GM18505 (cell line): ENCODE measurements around the gene IHH.

ENCODE experiments used
- ATAC-seq: cut with Tn5 transposase; IDR thresholded peaks from one replicate; pipeline ENCODE4 v1.9.1; 2021; ENCODE audit not compliant: unreplicated experiment
- POLR2A ChIP-seq: IDR thresholded peaks from 4 replicates; pipeline ENCODE4 v1.6.1; 2011; ENCODE audit warnings: borderline replicate concordance; ENCODE audit not compliant: insufficient read depth, insufficient read length; ENCODE audit errors: extremely low read depth

IHH gene

DNA sequence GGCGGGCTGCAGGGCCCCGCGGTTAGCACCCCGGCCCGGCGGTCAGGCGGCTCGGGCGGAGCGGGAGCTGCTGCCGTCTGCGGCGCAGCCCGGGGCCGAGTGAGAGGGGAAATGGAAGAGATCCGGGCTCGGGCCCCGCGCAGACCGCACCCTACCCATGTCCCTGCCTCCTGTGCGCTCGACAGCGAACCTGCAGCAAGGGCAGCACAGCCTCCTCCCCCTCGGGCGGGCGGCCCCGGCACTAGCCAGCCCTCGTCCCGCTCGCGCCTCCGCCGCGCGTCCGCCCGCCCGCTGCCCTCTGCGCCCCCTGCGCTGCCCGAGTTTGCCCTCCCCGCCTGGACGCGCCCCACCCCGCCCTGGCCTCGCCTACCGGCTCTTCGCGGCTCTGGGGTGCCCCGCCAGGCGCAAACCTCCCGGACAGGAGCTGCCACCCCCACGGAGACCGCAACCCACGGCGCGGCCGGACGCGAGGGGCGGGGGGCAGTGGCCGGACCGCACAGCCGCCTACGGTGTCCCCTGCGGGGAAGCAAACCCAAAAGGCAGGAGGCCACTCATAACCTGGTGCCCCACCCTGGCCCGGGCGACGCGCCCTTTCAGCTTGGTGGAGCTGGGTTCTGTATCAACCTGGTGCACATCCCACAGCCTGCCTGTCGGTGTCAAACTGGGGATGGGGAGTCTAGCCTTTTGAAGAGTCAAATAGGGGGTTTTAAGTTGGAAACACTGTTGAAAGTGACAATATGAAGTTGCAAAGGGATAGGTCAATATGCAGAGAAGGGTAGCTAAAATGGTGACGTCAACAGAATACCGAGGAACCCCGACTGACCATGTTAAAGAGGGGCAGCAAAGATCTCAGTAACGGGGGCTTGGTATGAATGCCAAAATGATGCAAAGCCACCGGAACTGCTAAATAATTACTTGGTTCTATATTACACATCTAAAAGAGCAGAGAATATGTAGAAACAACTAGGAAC is at the start of gene IHH:
TSS of gene IHH (minus strand) at position 101 of the 971 bp plus-strand sequence. CDS start 454 bp downstream, outside the sequence.
- no peak for ATAC-seq

DNA sequence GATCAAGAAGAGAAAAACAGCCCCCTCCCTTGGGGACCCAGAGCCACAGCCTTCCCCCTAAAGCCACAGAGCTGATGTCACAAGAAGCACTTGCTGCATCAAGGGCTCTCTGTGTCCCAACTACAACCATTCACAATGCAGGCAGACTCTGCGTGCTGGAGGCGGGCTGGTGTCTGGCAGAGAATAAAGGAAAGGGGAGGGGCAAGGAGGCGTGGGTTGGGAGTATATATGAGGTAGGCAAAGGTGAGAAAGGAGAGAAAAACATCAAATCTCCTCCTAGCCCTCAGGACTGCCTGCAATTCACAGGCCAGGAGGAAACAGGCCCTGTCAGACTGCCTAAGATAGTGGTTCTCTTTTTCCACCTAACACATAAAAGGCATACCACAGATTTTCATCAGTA is 48.8 kb upstream of the IHH start:
- no peak for TF ChIP-seq POLR2A
- no peak for ATAC-seq

More for the DNA sequence above, at the start of gene IHH:
- TF ChIP-seq POLR2A = no peak

DNA sequence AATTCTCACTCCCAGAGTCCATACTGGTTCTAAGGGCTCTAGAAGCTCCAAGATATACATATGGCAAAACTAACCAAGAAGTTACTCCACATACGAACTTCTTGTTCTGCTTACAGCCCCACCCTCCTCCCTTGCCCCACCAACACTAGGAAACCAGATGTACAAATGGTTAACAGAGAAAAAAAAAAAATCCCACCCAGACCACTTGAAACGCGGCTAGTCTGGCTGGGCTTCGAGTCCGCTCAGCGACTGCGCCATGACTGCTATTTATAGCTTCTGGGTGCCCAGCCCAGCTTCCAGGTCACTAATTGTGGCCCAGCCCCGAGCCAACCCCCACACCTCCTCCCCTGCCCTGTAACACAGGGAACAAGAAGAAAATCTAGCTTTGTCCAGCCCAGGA is 47.0 kb upstream of the IHH start:
- TF ChIP-seq POLR2A = no peak
- ATAC-seq = no peak

DNA sequence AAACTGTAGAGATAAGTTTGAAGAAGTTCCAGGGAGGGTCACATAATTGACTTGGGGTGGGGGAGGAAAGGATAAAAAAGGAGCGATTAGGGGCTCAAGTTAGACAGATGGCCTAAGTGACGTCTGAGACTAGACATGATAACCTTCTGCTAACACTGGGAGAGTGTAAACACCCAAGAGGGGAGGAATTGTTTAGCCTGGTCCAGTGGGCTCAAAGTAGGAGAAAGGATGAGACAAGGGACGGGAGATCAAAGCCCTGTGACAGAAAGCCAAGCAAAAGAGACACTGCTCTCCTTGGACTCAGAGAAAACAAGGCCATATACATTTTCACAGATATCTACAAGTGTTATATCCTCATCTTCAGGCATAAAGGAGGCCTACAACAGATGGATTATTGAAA is 45.5 kb upstream of the IHH start:
- no peak for ATAC-seq
- TF ChIP-seq POLR2A = no peak

DNA sequence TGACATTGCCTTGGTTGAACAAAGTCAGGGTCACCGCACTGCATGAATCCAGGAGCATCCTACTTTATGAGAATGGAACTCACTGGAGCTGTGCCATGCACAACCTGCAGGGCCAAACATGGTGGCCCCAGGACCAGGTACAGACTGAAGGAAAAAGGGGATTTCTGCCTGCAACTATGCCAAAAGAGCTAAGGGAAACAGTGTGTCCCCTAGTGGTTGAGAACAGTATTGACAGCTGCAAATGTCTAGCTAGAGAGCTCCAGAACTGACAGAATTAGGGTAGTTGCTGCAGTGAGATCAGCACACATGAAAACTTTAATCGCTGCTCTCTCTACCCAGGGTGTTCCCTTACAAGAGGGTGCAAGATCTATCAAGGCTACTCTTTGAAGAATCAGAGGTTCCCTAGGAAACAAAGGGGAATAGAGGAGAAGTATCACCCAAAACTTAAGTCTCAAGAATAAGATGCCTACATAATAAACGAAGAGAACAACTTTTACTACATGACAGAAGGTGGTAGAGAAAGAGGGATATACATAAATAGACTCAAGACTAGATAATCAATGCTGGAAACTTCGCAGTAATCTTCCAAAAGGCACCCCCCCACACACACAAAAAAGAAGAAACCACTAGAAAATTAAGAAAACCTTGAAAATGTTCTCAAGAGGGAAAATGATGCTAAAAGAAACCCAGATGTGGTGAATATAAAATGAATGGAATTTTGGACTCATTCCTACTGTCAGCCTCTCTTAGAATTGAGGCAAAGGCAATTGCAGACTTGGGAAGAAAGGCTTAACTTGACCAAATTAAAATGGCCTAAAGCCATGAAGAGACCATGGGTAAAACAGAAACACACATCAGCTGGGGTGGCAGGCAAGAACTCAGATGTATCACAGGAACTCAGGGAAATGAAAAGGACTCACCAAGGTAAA is 43.6 kb upstream of the IHH start:
- TF ChIP-seq POLR2A = no peak
- ATAC-seq = peak; percentile 56

DNA sequence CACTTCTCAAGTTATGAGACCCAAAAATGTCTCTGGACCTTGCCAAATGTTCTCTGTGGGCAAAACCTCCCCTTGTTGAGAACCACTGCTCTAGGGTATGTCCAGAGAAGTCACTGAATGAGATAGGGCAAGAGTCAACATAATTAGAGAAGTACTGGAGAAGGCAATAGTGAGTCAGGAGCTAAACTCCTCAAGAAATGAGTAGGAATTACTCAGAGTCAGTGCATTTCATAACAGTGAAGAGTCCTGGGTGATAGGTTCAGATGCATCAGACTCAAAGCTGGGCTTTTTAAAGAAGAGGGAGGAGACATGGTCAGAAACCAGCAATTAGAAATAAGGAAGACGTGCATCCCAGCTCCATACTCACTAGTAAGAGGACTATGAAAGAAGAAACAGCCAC is 38.6 kb upstream of the IHH start:
- no peak for ATAC-seq
- TF ChIP-seq POLR2A = no peak

DNA sequence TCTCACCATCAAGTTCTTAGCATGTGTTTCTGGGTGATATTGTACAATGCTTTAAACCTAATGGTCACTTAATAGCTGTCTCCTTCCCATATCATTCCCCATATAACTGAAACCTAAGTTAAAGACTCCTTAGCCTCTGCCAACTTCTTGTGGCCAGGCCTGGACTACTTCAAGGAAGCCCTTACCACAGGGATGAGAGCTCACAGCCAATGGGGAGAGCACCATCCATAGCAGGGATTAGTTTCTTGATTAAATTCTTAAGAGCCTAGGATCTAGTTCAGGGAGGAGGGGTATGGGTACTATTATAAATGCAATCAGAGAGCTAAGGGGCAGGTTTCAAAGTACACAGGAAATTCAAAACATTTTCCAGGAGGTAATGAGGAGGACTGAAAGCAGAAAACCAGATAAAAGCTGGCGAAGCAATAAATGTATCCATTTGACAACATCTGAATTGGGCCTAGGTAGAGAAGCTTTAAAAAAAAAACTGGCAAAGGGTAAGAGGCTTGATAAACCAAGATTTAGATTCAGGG is 34.8 kb upstream of the IHH start:
- ATAC-seq = no peak

DNA sequence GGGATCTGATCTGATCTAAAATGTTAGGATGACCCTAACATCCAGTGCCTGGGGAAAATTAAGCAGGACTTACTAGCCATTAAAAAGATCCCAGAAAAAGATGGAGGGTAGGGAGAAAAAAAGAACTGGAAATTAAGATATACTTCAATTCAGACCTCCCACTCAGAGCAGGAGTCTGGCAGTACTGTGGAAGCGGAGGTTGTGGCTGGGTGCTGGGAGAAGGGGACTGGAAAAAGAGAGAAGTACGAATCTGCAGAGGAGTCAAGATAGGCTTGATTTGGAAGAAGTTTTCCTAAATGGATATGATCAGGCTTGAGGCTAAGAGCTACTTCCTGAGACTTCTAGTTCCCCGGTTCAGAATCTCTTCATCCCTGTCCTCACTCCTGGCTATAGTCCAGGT is 33.5 kb upstream of the IHH start:
- no peak for ATAC-seq

More for the DNA sequence above, 34.8 kb upstream of the IHH start:
- no peak for TF ChIP-seq POLR2A

DNA sequence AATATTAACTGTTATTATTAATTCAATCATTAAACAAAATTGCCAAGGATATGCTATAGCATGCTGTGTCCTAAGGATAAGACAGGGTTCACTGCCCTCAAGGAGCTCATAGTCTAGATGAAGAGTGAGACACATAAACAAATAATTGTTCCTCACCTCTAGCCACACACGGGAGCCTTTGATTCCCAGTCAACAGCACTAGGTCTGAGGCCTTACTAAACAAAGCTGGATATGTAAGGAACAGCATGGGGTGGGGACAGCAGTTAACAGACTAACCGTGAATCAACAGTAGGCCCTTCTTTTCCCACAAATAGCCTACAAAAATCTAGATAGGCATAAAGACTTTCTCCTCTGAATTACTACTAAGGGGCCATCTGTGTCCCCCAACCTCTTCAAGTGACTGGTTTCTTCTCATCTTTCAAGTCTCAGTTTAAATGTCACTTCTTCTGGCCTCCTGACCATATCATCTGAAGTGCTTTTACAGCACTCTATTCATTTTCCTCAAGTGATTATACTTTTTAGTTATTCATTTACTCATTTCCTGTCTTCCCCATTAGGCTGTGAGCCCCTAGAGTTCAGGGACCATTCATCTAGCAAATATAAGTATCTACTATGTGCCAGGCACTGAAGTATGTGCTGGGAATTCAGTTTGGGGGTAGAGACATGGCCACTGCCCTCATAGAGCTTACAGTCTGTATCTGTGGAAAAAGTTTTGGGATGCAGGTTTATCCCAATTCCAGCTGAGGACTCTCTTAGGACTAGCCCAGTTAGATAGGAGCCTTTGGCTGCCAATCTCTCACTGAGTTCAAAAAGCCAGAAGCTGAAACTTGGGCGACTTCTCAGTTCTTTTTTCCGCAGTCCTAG is 29.9 kb upstream of the IHH start:
- no peak for ATAC-seq
- TF ChIP-seq POLR2A = no peak

More for the DNA sequence above, 33.5 kb upstream of the IHH start:
- no peak for TF ChIP-seq POLR2A

DNA sequence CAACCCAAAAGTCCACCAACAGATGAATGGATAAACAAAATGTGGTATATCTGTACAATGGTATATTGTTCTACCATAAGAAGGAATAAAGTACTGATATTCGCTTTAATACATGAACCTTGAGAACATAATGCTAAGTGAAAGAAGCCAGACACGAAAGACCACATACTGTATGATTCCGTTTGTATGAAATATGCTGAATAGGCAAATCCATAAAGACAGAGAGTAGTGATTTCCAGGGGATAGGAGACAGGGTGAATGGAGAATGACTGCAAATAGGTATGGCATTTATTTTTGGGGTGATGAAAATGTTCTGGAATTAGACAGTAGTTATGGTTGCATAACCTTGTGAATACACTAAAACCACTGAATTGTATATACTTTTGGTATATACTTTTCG is 28.6 kb upstream of the IHH start:
- no peak for ATAC-seq
- no peak for TF ChIP-seq POLR2A

DNA sequence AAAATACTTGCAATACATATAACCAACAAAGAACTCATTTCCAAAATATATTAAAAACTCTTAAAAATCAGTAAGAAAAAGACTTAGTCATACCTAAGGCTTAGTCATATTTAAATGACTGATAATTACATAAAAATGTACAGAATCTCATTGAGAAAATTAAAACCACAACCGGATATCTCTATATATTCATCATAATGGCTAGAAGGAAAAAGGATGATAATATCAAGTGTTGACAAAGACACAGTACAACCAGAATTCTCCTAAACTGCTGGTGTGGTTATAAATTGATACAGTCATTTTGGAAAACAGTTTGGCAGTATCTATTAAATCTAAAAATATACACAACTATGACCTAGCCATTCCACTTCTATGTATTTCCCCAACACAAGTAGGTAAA is 27.1 kb upstream of the IHH start:
- ATAC-seq = no peak
- no peak for TF ChIP-seq POLR2A

DNA sequence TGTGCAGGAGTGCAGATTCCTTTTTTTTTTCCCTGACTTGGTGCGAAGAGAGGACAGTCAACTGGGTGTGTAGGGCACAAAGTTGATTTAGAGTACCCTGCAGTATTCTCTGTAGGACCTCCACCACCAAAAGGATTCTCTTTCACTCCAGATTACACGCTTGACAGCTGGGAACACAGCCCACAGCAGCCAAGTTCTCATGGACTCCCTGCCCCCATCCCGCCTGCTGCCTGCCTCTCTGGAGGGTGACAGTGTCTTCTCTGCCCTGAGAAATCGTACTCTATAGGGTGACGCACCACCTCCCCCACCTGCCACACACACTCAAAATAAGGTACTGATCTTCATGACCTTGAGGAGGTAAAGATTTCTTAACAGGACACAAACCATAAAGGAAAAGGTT is 26.6 kb upstream of the IHH start:
- no peak for TF ChIP-seq POLR2A
- ATAC-seq = no peak
